CD4-positive, alpha-beta memory T cell (primary cell): ENCODE measurements around the gene OPCML. TPM values are rescaled to one million over a fixed set of nuclear protein-coding genes. Genes with fewer than 3 reads are reported as not detected.

ENCODE experiments used
- CTCF ChIA-PET: fragments of 350-600 bp; sonication (Branson Sonifier 250); formaldehyde crosslinking; loops from one replicate; lab custom pipeline; 2021; ENCODE audit warnings: inconsistent platforms; ENCODE audit not compliant: partially characterized antibody; lab: Charles Lee
- POLR2A ChIA-PET: fragments of 350-600 bp; sonication (Branson Sonifier 250); formaldehyde crosslinking; loops from one replicate; lab custom pipeline; 2021; ENCODE audit not compliant: partially characterized antibody; lab: Charles Lee
- DNase-seq, 5 donors: peaks; one replicate each; pipeline versions ENCODE4 v3.0.0 to v3.0.0-alpha.2; 2020 to 2022; ENCODE audit warnings: mixed read lengths in 1 of 5
- H3K27ac ChIP-seq: one replicate; pipeline ENCODE4 v1.7.0; 2013; ENCODE audit warnings: low read depth, low read length
- H3K27me3 ChIP-seq: 2 replicates; pipeline ENCODE4 v1.7.0; 2013; ENCODE audit warnings: mild to moderate bottlenecking, low read length, moderate library complexity; ENCODE audit not compliant: insufficient read depth
- H3K36me3 ChIP-seq: 2 replicates; pipeline ENCODE4 v1.7.0; 2013; ENCODE audit warnings: mild to moderate bottlenecking, low read length, moderate library complexity; ENCODE audit not compliant: insufficient read depth
- H3K4me1 ChIP-seq: 2 replicates; pipeline ENCODE4 v1.7.0; 2013; ENCODE audit warnings: mild to moderate bottlenecking, low read length, moderate library complexity; ENCODE audit not compliant: insufficient read depth
- H3K4me3 ChIP-seq, 2 donors: one replicate each; pipeline ENCODE4 v1.7.0; 2013; ENCODE audit warnings: low read length in 2 of 2, mild to moderate bottlenecking in 1 of 2
- H3K9me3 ChIP-seq, 2 donors: one replicate each; pipeline ENCODE4 v1.7.0; 2013; ENCODE audit warnings: low read length in 2 of 2, control low read depth in 1 of 2; ENCODE audit not compliant: control insufficient read depth in 1 of 2
- H3K27ac Mint-ChIP-seq, 7 donors: one replicate each; pipeline ENCODE4 v1.8.0; 2020 to 2021; ENCODE audit warnings: mixed read lengths in 7 of 7, mild to moderate bottlenecking in 6 of 7, inconsistent platforms in 3 of 7, moderate library complexity in 3 of 7
- H3K27me3 Mint-ChIP-seq, 2 donors: one replicate each; pipeline ENCODE4 v1.8.0; 2020 to 2021; ENCODE audit warnings: mixed read lengths in 2 of 2
- H3K36me3 Mint-ChIP-seq, 2 donors: one replicate each; pipeline ENCODE4 v1.8.0; 2020 to 2021; ENCODE audit warnings: mixed read lengths in 2 of 2, inconsistent platforms in 1 of 2, mild to moderate bottlenecking in 1 of 2
- H3K4me1 Mint-ChIP-seq, 4 donors: one replicate each; pipeline ENCODE4 v1.8.0; 2020 to 2021; ENCODE audit warnings: mixed read lengths in 4 of 4, mild to moderate bottlenecking in 1 of 4
- H3K4me3 Mint-ChIP-seq, 8 donors: one replicate each; pipeline ENCODE4 v1.8.0; 2020 to 2021; ENCODE audit warnings: mixed read lengths in 8 of 8, mild to moderate bottlenecking in 7 of 8, moderate library complexity in 6 of 8, inconsistent platforms in 3 of 8
- H3K9me3 Mint-ChIP-seq, 8 donors: one replicate each; pipeline ENCODE4 v1.8.0; 2020 to 2021; ENCODE audit warnings: mixed read lengths in 8 of 8, mild to moderate bottlenecking in 5 of 8, inconsistent platforms in 3 of 8, moderate library complexity in 1 of 8
- intact Hi-C: fragments of 100-400 bp; cut with micrococcal nuclease; formaldehyde crosslinking; loops from one replicate; pipeline ENCODE4 v1.15.1; 2023
- polyA plus RNA-seq, 2 donors: library from polyadenylated mRNA; unstranded; fragments of 300-500 nt; fragmentation: Illumina TruSeq; gene quantifications; one replicate each; pipeline ENCODE4 v1.2.3, GENCODE V29; 2021
- total RNA-seq, 2 experiments: library from RNA; stranded (reverse); gene quantifications; one replicate each; pipeline ENCODE4 v1.2.3, GENCODE V29; 2021

OPCML gene
- total and polyA plus RNA-seq, 4 experiments from 2014 or later: not detected

DNA sequence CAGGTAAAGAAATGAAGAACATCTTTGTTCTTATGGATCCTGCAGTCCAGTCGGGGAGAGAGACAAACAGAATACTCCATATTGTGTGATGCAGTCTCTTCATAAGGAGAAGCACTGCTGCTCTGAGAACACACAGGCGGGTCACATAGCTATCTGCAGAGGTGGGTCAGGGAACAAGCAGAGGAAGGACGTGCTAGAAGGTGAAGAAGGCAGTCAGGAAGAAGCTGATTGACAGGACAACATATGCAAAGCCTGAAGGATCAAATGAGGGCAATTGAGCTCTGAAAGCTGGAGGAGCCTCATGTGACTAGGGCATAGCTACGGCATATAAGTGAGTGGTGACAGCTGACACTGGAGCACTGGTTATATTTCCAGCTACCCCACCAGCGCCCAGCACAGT is 122.5 kb downstream of the OPCML start:
- peaks cover 0 to 1% (median 0%) of the 10 kb centered on the region in 4 donors for H3K4me1 Mint-ChIP-seq
- no peaks in the 10 kb centered on the region for H3K4me1 ChIP-seq
- no peaks in the 10 kb centered on the region for H3K9me3 ChIP-seq
- ChIA-PET CTCF (no interaction called here), POLR2A (no interaction called here)
- no peaks in the 10 kb centered on the region for H3K36me3 Mint-ChIP-seq
- no peak for DNase-seq
- no peak overlapping the region for H3K27ac Mint-ChIP-seq
- H3K4me3 Mint-ChIP-seq: no peak overlapping the region
- intact Hi-C loops: no loop called here
- peaks cover 0 to 2% of the 10 kb centered on the region in 2 donors for H3K27me3 Mint-ChIP-seq
- peaks cover 0 to 2% (median 0%) of the 10 kb centered on the region in 8 donors for H3K9me3 Mint-ChIP-seq
- H3K27me3 ChIP-seq: no peaks in the 10 kb centered on the region
- H3K36me3 ChIP-seq: no peaks in the 10 kb centered on the region
- no peak overlapping the region for H3K4me3 ChIP-seq
- no peak overlapping the region for H3K27ac ChIP-seq

DNA sequence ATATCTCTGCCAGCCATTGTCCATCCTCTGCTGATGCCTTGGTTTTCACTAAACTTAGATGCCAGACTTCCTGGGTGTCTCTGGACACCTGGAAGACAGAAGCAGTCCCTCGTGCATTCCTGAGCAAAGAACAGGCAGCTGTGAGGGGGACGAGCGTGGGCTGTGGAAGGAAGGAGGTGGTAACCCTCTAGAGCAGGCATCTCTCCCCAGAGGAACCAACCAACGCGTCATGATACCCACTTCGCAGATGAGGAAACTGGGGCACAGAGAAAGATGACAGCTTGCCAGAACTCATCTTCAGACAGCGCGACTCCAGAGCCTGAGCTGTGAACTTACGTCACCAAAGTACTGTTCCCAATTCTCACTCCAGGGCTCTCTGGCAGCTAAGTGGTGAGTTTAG is 123.4 kb downstream of the OPCML start:
- intact Hi-C loops: no loop called here
- CTCF ChIA-PET: no interaction called here

DNA sequence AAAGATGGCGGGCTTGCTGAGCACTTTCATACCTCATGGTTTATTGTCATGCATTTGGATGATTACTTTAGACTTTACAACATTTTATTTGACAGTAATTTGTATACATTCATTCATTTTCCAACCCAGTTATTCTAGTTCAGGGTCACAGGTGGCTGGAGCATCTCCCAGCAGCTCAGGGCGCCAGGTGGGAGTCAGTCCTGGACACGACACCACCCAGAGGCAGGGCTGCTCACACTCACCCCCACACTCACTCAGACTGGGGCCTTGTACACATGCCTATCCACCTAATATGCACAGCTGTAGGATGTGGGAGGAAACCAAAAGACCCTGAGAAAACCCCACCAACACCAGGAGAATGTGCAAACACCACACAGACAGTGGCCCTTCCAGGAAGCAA is 123.9 kb downstream of the OPCML start:
- Mint-ChIP-seq H3K36me3 (no peaks in the 10 kb centered on the region), H3K27me3 (peaks cover 0 to 2% of the 10 kb centered on the region in 2 donors), H3K27ac (no peak overlapping the region), H3K4me1 (peaks cover 0 to 1% (median 0%) of the 10 kb centered on the region in 4 donors), H3K4me3 (no peak overlapping the region), H3K9me3 (peaks cover 0 to 6% (median 0%) of the 10 kb centered on the region in 8 donors)
- ChIA-PET POLR2A (no interaction called here), CTCF (no interaction called here)
- H3K27me3 ChIP-seq: no peaks in the 10 kb centered on the region
- intact Hi-C loops: no loop called here
- H3K36me3 ChIP-seq: no peaks in the 10 kb centered on the region
- no peak for DNase-seq
- H3K9me3 ChIP-seq: no peaks in the 10 kb centered on the region
- H3K4me1 ChIP-seq: no peaks in the 10 kb centered on the region
- H3K4me3 ChIP-seq: no peak overlapping the region
- no peak overlapping the region for H3K27ac ChIP-seq

More for the DNA sequence above, 123.4 kb downstream of the OPCML start:
- no peaks in the 10 kb centered on the region for H3K36me3 Mint-ChIP-seq
- H3K4me1 ChIP-seq: no peaks in the 10 kb centered on the region
- no peak for DNase-seq
- H3K9me3 Mint-ChIP-seq: peaks cover 0 to 4% (median 0%) of the 10 kb centered on the region in 8 donors
- H3K27ac ChIP-seq: no peak overlapping the region
- POLR2A ChIA-PET: no interaction called here
- H3K4me3 Mint-ChIP-seq: no peak overlapping the region
- no peak overlapping the region for H3K27ac Mint-ChIP-seq
- H3K4me1 Mint-ChIP-seq: peaks cover 0 to 1% (median 0%) of the 10 kb centered on the region in 4 donors
- no peaks in the 10 kb centered on the region for H3K36me3 ChIP-seq
- H3K9me3 ChIP-seq: no peaks in the 10 kb centered on the region
- peaks cover 0 to 2% of the 10 kb centered on the region in 2 donors for H3K27me3 Mint-ChIP-seq
- H3K27me3 ChIP-seq: no peaks in the 10 kb centered on the region
- H3K4me3 ChIP-seq: no peak overlapping the region

DNA sequence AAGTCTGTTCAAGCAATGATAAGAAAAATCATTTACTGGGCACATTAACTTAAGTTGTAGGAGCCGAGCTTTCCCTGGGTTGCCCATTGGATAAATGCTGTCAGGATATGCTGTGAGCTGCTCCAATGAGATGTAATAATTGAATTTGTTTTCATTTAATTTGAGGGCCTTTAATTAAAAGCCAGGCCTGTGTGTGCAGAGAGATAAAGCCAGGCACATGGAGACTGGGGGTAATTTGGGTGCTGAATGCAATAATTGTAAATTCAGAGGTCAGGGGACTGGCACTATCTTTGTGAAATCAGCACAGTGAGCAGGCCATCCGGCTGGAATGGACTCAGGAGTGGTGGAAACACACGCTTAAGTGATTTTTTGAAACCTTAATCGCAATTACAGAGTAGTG is 125.8 kb downstream of the OPCML start:
- no peak for DNase-seq
- H3K36me3 ChIP-seq: no peaks in the 10 kb centered on the region
- CTCF ChIA-PET: no interaction called here
- no peak overlapping the region for H3K4me3 ChIP-seq
- H3K4me1 ChIP-seq: no peaks in the 10 kb centered on the region
- H3K36me3 Mint-ChIP-seq: no peaks in the 10 kb centered on the region
- H3K27me3 ChIP-seq: no peaks in the 10 kb centered on the region
- intact Hi-C loops: no loop called here
- H3K27ac Mint-ChIP-seq: no peak overlapping the region
- H3K4me1 Mint-ChIP-seq: peaks cover 0 to 1% (median 0%) of the 10 kb centered on the region in 4 donors
- H3K9me3 ChIP-seq: no peaks in the 10 kb centered on the region
- POLR2A ChIA-PET: no interaction called here
- H3K4me3 Mint-ChIP-seq: no peak overlapping the region
- peaks cover 0 to 6% (median under 1%) of the 10 kb centered on the region in 8 donors for H3K9me3 Mint-ChIP-seq
- H3K27ac ChIP-seq: no peak overlapping the region
- no peaks in the 10 kb centered on the region for H3K27me3 Mint-ChIP-seq

DNA sequence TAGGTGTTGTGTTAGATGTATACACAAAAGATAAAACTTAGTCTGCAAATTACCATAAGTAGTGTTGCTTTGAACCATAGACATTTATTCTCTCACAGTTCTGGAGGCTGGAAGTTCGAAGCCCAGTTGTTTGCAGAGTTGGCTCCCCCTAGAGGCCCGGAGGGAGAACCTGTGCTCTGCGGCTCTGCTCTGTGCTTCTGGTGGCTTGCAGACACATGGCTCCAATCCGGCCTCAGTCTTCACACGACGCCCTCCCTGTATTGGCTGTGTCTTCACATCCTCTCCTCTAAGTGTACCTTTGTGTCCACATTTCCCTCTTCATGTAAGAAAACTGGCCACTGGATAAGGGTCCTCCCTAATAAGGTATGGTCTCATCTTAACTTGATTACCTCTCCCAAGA is 128.4 kb downstream of the OPCML start:
- Histone ChIP-seq H3K4me1 (no peaks in the 10 kb centered on the region), H3K27me3 (no peaks in the 10 kb centered on the region), H3K27ac (no peak overlapping the region), H3K9me3 (no peaks in the 10 kb centered on the region), H3K36me3 (no peaks in the 10 kb centered on the region), H3K4me3 (no peak overlapping the region)
- Mint-ChIP-seq H3K27me3 (peaks cover 0 to 2% of the 10 kb centered on the region in 2 donors), H3K4me3 (no peak overlapping the region), H3K4me1 (no peaks in the 10 kb centered on the region), H3K27ac (no peak overlapping the region), H3K36me3 (no peaks in the 10 kb centered on the region), H3K9me3 (peaks cover 0 to 7% (median under 1%) of the 10 kb centered on the region in 8 donors)
- POLR2A ChIA-PET: no interaction called here
- intact Hi-C loops: no loop called here
- DNase-seq: no peak
- CTCF ChIA-PET: no interaction called here

DNA sequence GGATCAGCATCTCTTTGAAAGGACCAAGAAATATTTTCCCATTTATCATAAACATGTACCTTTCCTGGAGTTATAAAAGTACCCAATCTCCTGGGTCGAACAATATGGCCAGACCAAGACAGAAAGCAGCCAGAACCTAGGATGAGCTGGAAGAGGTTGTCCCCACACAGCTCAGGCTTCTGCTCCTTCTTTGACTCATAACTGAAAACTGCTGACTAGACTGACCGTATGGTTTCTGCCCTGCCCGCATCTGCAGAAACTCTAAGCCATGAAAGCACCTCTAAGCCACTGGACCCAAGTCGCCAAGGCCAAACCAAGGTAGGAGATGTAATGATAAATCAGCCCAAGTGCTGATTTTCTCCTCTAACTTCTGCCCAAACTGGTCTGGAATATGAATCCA is 129.8 kb downstream of the OPCML start:
- Histone ChIP-seq H3K36me3 (no peaks in the 10 kb centered on the region), H3K27ac (no peak overlapping the region), H3K9me3 (no peaks in the 10 kb centered on the region), H3K4me3 (no peak overlapping the region), H3K27me3 (no peaks in the 10 kb centered on the region), H3K4me1 (no peaks in the 10 kb centered on the region)
- peaks cover 0 to 2% of the 10 kb centered on the region in 2 donors for H3K27me3 Mint-ChIP-seq
- H3K27ac Mint-ChIP-seq: no peak overlapping the region
- intact Hi-C loops: no loop called here
- no peak overlapping the region for H3K4me3 Mint-ChIP-seq
- POLR2A ChIA-PET: no interaction called here
- H3K4me1 Mint-ChIP-seq: no peaks in the 10 kb centered on the region
- CTCF ChIA-PET: no interaction called here
- H3K36me3 Mint-ChIP-seq: no peaks in the 10 kb centered on the region
- no peak for DNase-seq
- peaks cover 0 to 10% (median under 1%) of the 10 kb centered on the region in 8 donors for H3K9me3 Mint-ChIP-seq

DNA sequence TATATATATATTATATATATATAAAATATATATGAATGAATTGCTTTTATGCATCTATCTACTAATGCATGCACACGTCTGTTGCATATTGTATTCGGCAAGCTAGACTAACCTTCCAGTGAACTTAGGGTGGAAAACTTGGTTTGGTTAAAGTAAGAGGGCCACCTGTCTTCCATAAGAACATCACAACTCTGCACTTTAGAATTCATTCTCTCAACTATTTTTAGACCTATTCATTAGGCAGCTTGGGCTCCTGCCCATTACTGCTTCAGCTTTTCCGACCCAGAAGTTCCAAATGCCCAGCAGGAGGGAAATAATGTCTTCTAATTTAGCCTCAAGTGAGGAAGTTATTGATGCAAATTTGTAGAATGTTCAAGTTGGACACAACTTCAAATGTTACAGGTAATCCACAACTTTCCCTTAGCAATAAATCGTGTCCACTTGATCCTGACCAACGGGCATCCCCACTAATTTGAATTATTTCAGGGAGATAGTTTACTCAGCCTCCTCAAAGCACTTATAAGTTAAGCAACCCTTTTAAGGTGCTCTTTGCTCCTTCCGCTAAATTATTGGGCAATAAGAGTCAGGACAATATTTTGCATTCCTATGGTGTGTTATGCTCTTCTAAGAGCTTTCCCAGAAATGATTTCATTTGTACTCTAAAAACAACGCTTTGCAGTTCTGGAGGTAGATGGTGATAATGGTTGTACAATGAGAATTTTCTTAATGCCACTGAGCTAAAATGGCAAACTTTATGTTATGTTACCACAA is 132.3 kb downstream of the OPCML start:
- intact Hi-C loops: no loop called here
- Histone ChIP-seq H3K36me3 (no peaks in the 10 kb centered on the region), H3K27me3 (no peaks in the 10 kb centered on the region), H3K4me1 (no peaks in the 10 kb centered on the region), H3K9me3 (no peaks in the 10 kb centered on the region), H3K27ac (no peak overlapping the region), H3K4me3 (no peak overlapping the region)
- Mint-ChIP-seq H3K9me3 (peaks cover 0 to 13% (median 2%) of the 10 kb centered on the region in 8 donors), H3K36me3 (no peaks in the 10 kb centered on the region), H3K27ac (no peak overlapping the region), H3K27me3 (peaks cover 0 to 2% of the 10 kb centered on the region in 2 donors), H3K4me3 (no peak overlapping the region), H3K4me1 (no peaks in the 10 kb centered on the region)
- ChIA-PET POLR2A (no interaction called here), CTCF (no interaction called here)
- DNase-seq: no peak
